ENCODE measurements around the gene IPO4.

DNA sequence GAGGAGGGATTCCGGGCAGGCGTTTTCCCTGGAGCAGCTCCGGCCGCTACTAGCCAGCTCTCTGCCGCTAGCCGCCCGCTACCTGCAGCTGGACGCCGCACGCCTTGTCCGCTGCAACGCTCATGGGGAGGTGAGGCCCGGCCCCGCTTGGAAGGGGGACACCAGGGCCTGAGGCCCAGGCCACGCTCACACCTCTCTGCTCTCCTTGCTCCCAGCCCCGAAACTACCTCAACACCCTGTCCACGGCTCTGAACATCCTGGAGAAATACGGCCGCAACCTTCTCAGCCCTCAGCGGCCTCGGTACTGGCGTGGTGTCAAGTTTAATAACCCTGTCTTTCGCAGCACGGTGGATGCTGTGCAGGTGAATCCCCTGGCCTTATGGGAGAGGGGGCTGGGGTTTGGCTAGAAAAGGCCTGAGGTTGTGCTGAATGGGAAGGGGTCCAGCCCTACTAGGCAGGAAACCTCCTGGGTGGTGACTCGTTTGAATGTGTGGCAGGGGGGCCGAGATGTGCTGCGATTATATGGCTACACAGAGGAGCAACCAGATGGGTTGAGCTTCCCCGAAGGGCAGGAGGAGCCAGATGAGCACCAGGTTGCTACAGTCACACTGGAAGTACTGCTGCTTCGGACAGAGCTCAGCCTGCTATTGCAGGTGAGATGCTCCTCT, 40.7 kb downstream of the IPO4 start:
- TF ChIP-seq, protein P1, sequence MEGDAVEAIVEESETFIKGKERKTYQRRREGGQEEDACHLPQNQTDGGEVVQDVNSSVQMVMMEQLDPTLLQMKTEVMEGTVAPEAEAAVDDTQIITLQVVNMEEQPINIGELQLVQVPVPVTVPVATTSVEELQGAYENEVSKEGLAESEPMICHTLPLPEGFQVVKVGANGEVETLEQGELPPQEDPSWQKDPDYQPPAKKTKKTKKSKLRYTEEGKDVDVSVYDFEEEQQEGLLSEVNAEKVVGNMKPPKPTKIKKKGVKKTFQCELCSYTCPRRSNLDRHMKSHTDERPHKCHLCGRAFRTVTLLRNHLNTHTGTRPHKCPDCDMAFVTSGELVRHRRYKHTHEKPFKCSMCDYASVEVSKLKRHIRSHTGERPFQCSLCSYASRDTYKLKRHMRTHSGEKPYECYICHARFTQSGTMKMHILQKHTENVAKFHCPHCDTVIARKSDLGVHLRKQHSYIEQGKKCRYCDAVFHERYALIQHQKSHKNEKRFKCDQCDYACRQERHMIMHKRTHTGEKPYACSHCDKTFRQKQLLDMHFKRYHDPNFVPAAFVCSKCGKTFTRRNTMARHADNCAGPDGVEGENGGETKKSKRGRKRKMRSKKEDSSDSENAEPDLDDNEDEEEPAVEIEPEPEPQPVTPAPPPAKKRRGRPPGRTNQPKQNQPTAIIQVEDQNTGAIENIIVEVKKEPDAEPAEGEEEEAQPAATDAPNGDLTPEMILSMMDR (conservative IDR thresholded peaks at IDR 0.05; ENCODE audit: low read depth, low read length): no peak
- no peak for TF ChIP-seq FOS (IDR thresholded peaks at IDR 0.05; ENCODE audit: low read depth, low read length)
- no peak for TF ChIP-seq MAFK (IDR thresholded peaks at IDR 0.05; ENCODE audit: low read depth, low read length)
- TF ChIP-seq MXI1 (IDR thresholded peaks at IDR 0.05; ENCODE audit: borderline replicate concordance, low read depth, low read length): no peak
- TF ChIP-seq POLR2A (IDR thresholded peaks at IDR 0.05; ENCODE audit: low read depth, low read length): no peak
- no peak for TF ChIP-seq RAD21 (IDR thresholded peaks at IDR 0.05; ENCODE audit: low read length)
